Lower leg skin (tissue), 3 donors: ENCODE data around the gene CDCA5.

Experiments used
- CTCF ChIP-seq, 3 donors: fragments of 450-650 bp; IDR thresholded peaks; one replicate each; pipeline ENCODE4 v1.5.1; 2016; ENCODE audit warnings: antibody characterized with exemption in 3 of 3, mild to moderate bottlenecking in 3 of 3, moderate library complexity in 2 of 3
- POLR2A ChIP-seq, 2 donors: fragments of 450-650 bp; IDR thresholded peaks; one replicate each; pipeline ENCODE4 v1.6.1; 2016 to 2017; ENCODE audit warnings: antibody characterized with exemption in 2 of 2, mild to moderate bottlenecking in 1 of 2, moderate library complexity in 1 of 2

DNA sequence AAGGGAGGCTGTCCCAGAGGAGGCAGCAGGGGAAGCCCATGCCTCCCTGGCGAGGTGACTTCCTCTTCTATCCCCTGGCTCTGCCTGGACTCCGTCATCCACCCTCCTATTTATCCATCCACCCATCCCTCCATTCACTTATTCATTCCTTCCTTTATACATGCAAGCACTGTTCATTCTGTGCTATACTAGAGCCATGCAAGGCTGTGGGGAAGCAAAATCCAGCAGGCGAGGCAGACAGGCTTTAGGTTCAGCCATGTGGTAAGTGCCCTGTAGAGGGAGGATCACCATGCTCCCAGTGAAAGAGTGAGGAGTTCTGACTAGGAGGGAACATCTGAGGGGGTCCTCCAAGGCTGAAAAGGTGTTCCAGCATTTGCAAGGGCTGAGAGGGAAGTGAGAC is 24.3 kb downstream of the CDCA5 start:
- no peak for TF ChIP-seq POLR2A (IDR thresholded peaks at IDR 0.05)
- TF ChIP-seq CTCF (IDR thresholded peaks at IDR 0.05), result no peak
